NT2/D1 (cell line): ENCODE results near the gene BBX.

Source experiments
- SUZ12 ChIP-seq: IDR thresholded peaks from 2 replicates; pipeline ENCODE4 v1.6.1; 2011; ENCODE audit not compliant: insufficient read length, insufficient read depth; ENCODE audit errors: extremely low read depth
- YY1 ChIP-seq: IDR thresholded peaks from 2 replicates; pipeline ENCODE4 v1.6.1; 2011; ENCODE audit not compliant: insufficient read length, insufficient read depth
- ZNF274 ChIP-seq: IDR thresholded peaks from 2 replicates; pipeline ENCODE4 v1.6.1; 2011; ENCODE audit warnings: mild to moderate bottlenecking, low read depth, low read length

GRCh38 chr3:107858876-107859275, 336.1 kb downstream of the BBX start:
- TF ChIP-seq YY1: no peak
- TF ChIP-seq ZNF274: no peak
- TF ChIP-seq SUZ12: no peak
